HG03196 (cell line): ENCODE data around the gene MELK.

Experiments
- ATAC-seq: cut with Tn5 transposase; IDR thresholded peaks from one replicate; pipeline ENCODE4 v1.9.1; 2021; ENCODE audit not compliant: unreplicated experiment

MELK gene

DNA sequence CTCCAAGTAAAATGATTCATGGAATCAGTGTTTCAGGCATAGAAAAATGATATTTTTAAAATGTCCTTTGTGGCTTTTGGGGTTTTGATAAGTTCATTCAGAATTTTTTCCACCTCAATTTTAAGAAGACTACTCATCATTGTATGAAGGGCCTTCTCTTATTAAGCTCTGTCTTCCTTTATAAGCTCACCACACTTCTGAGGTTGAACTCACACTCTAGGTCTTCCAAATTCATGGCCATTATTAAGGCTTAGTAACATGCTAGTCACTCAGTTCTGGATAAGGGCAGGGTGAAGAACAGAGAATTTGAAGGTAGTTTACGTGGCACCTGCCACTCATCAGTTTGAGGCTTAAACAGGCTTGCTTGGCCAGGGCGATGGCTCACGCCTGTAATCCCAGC is 4.2 kb downstream of the MELK start:
- no peak for ATAC-seq

DNA sequence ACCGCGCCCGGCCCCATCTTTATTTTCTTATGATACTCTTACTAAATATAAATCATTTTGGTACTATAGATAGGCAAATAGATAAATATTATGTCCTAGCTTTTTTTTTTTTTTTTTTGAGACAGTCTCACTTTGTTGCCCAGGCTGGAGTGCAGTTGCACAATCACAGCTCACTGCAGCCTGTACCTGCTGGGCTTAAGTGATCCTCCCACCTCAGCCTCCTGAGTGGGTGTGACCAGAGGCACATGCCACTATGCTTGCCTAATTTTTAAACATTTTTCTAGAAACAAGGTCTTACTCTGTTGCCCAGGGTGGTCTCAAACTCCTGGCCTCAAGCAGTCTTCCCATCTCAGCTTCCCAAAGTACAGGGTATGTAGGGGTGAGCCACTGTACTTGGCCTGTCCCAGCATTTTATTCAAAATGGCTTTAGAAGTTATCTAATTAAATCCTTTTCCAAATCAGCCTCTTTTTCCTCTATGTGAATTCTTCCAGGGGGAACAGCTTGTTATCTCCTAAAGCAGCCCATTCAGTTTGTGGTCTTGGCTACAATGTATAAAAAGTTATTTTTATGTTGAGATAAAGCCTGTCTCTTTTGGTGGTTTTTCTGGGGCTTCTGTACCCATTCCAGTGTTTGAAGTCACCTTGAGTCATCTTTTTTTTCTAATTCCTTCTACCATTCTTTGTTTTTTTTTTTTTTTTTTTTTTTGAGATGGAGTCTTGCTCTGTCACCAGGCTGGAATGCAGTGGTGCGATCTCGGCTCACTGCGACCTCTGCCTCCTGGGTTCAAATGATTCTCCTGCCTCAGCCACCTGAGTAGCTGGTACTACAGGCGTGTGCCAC is 12.1 kb downstream of the MELK start:
- ATAC-seq: no peak

DNA sequence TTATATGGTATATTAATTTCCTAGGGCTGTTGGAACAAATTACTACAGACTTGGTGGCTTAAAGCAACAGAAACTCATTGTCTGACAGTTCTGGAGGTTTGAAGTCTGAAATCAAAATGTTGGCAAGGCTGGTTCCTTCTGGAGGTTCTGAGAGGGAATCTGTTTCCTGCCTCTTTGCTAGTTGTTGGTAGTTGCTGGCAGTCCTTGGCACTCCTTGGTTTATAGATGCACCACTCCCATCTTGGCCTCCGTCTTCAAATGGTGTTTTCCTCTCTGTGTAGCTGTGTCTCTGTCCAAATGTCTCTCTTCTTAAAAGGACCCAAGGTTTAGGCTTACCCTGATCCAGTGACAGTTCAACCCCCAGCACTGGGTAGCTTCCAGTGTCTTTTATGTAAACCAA is 17.5 kb downstream of the MELK start:
- ATAC-seq: no peak

DNA sequence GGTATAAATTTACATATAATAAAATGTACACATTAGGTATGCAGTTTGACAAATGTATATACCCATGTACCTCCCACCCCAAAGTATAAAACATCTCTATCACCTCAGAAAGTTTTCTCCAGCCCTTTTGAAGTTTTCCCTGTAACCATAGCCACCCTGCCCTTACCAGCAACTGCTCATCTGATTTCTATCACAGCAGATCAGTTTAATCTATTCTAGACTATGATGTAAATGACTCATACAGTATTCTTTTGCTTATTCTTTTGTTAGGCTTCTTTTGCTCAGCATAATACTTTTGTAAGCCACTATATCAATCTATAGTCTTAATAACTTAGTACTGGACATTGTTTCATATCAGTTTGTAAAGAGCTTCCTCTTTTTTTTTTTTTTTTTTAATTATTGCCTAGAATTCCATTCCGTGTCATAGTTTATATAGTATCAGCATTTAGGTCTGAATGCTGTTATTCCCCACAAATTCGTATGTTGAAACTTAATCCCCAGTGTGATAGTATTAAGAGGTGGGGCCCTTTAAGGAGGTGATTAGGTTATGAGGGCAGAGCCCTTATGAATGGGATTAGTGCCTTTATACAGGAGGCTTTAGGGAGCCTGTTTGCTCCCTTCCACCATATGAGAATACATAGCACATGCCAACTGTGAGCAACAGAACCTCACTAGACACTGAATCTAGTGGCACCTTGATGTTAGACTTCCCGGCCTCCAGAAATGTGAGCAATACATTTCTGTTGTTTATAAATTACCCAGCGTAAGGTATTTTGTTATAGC is 20.3 kb downstream of the MELK start:
- no peak for ATAC-seq

DNA sequence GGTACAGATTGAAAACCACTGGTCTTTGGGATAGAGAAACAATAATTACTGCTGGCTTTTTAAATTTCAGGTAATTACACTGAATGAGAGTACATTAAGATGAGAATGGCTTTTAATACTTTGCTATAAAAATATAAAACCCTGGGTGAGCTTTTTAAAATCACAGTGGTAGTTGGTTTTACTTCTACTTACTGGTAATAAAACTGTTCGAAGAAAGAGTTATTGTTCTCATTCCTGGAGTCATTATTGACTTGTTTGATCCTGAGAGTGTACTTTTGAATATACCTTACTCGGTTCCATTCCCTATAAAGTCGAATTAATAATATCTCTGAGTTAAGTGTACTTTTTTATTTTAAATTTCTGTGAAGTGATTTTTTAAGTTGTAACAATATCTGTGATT is 21.5 kb downstream of the MELK start:
- ATAC-seq: no peak

DNA sequence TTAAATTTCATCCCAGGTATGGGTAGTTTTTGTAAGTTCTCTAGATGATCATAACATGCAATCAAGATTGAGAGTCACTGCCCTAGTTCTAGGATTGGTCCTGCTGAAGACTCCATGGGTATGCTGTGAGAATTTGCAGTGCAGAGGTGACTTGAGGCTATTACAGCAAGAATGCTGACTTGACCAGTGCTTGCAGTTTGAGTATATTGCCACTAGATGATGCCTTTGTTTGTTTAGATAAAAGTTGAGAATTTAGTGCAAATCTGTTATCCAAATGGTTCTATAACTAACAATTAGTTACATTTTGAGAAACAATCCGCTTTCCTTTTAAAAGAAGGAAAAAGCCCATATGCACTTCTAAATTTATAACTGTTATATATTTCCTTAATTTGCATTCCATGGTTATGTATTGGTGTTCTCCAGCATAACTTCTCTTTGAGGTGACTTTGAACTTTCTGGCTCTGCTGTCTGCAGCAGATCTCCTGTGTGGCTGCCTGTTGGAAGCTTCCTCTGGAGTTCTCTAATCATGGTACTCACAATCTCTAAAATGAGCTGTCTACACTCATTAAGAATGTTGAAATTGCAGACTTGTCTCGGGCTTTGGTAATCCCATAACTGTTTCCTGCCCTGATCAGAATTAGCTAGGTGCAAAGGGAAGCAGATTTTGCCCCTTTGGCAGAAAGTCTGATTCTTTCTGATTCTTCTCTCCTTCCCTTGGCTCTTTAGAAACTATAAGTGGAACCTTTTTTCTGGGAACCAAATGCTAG is 24.9 kb downstream of the MELK start:
- ATAC-seq: no peak

DNA sequence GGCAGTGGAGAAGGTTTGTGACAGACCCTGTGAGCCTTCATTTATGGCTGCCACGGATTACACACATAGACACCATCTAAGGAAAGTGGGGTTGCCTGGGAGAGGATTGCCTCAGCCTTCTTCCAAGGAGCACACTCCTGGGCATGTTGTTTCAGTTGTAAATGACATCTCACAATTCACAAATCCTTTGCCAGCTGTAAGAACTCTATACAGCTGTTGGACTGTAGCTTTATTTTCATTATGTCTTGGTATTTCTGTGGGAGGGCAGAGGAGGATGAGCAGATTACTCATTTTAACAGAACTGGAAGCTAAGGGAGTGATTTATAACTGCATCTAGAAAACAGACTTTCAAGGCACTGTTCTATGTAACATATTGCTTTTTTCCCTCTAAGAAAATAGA is 25.6 kb downstream of the MELK start:
- ATAC-seq: no peak

DNA sequence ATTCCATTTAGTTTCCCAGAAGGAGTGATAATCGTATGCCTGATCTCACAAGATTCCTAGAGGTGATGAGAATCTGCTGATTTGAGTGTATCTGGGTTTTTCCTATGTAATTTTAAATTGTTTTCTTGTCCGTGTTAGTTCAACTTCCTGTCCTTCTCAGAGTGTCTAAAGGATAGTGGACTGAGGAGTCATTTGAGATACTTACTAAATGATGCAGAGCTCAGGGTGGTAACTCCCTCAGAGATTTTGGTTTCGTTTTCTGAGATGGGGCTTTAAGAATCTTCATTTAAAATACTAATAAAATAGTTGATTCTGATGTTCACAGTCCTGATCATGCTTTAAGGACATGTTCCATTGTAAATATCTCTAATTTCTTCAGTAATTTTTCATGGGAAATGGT is 30.3 kb downstream of the MELK start:
- ATAC-seq: peak; percentile 67

DNA sequence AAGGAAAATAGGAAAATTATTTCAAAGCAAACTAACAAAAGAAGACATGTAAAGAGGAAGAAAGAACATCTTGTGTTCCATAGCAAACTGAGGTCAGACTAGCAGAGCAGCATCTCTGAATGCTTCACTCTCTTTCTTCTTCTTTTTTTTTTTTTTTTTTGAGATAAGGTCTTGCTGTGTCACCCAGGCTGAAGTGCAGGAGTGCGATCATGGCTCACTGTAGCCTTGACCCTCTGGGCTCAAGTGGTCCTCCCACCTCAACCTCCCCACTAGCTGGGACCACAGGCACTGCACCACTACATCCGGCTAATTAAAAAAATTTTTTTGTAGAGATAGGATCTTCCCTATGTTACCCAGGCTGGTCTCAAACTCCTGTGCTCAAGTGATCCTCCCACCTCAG is 36.6 kb downstream of the MELK start:
- ATAC-seq: no peak

DNA sequence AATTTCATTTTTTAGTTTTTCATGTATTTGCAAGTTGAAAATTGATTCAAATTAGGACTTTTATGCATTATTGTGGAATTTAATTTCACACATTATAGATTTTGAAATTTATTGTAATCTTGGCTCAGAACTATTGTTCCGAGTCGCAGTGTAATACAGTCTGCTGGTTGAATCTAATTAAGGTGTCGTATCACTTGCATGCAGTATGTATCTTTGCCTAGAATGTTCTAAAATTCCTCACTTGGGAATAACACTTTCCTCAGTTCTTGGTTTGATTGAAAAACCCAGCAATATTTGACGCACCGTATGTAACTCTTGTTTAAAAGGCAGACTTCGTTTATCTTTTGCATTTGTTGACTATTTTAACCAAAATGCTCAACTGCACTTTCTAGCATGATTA is 49.4 kb downstream of the MELK start:
- ATAC-seq: no peak

DNA sequence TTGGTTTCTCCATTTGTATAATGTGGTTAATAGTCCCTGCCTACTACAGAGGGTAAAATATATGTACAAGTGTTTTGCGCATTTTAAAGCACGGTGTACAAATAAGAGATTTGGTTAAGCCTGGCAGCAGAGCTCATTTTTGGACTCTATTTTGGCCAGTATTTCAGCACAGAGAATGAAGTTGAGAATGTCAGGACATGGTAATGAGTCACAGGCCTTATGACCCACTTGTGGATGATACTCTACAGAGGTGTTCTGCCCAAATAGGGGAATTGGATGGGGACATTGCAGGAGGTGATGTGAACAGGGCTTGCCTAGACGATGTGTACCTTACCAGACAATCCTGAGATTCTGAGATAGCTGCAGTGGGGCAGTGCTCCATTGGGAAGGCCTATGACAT is 50.6 kb downstream of the MELK start:
- no peak for ATAC-seq

DNA sequence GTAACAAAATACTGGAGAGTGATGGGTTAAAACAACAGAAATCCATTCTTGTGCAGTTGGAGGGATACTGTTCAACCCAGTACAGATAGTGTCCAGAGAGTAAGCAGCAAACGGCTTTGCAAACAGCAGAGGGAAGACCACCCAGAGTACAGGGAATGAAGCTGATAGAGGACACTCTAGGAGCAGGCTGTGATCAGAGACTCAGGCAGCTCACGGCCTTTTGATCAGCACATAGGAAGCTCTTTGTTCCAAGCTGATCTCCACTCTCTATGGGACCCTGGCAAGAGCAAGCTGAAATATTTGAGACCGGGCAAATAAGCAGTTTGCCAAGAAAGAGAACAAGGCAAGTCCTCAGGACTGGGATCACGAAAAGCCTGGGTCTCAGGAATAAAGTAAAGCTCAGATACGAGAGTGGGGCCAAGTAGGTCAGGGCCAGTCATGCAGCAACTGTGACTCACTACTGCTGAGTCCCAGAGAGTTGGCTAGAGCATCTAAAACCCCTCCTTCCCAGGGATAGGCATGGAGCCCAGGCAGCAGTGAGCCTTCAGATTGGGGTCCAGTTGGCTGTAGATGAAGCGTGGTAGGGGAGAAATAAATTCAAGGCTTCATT is 52.4 kb downstream of the MELK start:
- no peak for ATAC-seq

DNA sequence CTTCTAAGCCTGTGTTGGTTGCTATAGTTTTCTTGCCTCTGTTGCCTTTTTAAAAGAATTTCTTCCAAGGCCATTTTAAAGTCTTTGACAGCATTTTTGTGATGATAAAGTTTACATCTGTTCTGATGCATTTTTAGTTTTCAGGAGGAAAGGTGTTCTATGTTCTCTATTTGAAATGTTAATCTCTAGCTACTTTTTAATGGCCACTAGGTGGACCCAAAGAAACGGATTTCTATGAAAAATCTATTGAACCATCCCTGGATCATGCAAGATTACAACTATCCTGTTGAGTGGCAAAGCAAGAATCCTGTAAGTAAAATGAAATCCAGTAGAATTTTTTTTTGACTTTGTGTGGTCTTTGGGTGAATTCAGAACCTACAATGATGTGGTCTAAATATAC is 60.2 kb downstream of the MELK start:
- no peak for ATAC-seq

DNA sequence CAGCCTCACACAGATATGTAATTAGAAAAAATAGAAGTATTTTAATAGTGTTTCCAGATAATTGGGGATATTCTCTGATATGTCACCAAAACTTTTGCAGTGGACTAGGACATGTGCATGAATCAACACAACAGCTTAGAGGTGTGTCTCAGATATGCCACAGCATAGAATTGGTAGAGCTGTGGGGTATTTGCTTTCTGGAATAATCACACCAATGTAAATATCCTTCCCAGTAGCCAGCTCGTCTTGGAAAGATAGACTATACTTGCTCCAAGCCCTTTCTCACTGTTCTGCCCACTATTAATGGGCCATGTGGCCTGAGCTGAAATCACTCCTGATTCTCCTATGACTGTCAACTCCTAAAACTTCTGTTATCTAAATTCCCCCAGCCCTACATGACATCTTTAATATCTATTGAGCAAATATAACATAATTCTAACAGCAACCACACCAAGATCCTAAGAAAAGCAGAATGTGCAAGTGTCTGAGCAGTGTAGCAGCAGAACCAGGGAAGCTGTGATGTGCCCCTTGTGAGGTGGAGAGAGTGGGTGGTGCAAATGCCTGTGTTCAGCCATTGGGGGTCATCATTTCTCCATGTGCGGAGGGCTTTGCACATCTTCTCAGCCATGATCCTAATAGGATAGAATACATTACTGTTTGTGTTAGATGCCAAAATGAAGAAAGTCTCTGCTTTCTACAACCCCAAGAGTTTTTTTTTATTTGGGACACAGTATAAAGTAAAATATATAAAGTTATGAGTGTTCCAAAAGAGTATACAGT is 65.0 kb downstream of the MELK start:
- no peak for ATAC-seq

DNA sequence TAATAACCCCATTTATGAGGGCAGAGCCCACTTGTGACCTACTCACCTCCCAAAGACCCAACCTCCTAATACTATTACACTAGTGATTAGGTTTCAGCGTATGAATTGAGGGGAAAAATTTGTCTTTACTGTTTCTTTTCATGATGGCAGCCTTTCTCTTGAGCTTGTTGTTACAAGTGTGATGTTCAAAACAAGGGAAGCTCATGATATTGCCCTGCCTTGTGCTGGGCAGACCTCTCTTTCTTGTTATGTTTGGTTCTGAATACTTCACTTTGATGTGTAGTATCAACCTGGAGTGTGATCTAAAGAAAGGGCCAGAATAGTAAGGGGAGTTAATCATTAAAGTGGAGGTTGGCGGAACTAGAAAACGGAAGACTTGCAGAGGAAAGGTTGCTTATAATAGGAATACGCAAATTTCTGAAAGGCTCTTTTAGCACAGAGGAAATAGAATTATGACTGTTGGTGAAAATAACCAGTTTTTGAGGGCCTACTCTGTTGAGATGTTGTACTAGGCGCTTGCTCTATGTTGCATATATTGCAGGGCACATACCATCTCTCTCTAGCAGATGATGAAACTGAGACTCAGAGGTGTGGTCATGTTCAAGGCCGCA is 68.2 kb downstream of the MELK start:
- peak; percentile 53 for ATAC-seq

DNA sequence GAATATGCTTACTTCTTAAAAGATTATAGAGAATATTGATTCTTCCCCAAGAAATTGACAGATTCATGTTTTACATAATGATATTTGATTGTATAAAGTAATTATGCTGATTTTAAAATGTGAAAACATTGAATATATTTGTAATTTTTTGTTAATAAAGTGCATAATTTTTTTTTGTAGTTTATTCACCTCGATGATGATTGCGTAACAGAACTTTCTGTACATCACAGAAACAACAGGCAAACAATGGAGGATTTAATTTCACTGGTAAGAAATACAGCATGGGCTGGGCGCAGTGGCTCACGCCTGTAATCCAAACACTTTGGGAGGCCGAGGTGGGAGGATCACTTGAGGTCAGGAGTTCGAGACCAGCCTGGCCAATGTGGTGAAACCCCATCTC is 70.1 kb downstream of the MELK start:
- no peak for ATAC-seq

DNA sequence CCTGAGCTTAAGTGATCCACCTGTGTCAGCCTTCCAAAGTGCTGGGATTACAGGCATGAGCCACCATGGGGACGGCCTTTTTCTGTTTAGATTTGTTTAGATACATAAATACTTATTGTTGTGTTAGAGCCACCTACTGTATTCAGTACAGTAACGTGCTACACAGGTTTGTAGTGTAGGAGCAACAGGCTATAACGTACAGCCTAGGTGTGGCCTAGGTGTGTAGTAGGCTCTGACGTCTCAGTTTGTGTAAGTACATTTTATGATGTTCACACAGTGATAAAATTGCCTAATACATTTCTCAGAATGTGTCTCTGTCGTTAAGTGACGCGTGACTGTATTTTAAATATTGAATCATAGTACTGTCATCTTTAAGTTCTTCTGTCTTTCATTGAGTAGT is 84.1 kb downstream of the MELK start:
- no peak for ATAC-seq

DNA sequence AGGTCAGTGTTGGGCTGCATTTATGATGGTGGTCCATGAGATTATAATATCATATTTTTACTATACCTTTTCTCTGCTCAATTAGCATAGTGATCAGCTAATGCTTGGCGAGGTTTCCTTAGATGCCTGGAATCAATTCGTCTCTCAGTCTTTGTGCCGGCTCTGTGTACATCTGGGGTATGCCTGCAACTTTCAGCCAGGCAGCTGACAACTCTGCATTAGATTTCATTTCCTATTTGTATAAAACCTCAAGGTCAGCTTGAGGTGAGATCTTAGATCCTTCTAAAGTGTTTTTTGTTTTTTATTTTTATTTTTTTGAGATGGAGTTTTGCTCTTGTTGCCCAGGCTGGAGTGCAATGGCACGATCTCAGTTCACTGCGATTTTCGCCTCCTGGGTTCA is 86.8 kb downstream of the MELK start:
- ATAC-seq: no peak

DNA sequence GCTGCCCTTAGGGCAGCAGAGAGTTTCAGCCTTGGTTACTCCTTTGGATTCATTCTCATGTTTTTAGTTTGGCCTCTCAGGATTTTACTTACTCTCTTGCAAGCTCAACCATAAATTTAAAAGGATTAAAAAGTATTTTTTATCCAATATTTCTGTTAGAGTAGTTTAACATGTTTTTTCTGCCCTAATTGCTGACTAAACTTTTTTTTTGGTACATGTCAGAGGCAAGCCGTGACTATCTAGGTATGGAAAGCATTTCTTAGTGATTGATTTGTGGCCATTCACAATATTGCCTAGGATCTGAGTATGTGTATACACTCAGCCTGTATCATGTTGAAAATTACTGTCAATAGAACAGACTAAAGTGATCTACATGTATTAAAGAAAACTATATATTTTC is 92.1 kb downstream of the MELK start:
- no peak for ATAC-seq

DNA sequence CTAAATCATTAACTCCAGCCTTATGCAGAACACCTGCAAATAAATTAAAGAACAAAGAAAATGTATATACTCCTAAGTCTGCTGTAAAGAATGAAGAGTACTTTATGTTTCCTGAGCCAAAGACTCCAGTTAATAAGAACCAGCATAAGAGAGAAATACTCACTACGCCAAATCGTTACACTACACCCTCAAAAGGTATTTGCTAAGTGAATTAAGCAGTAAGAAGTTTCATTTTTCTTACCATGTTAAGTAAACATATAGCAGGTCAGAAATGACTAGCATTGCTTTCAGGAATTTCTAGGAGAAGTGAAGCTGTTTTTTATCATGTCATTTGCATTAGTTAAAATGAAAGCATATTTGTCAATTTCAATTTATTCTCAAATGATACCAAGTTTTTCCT is 92.7 kb downstream of the MELK start:
- ATAC-seq: no peak
